ENCODE data around the gene UBE2J2. TPM values are rescaled to one million over a fixed set of nuclear protein-coding genes. Genes with fewer than 3 reads are reported as not detected.

The UBE2J2 gene
- polyA plus RNA-seq, 1 donor = 39.1 TPM

DNA sequence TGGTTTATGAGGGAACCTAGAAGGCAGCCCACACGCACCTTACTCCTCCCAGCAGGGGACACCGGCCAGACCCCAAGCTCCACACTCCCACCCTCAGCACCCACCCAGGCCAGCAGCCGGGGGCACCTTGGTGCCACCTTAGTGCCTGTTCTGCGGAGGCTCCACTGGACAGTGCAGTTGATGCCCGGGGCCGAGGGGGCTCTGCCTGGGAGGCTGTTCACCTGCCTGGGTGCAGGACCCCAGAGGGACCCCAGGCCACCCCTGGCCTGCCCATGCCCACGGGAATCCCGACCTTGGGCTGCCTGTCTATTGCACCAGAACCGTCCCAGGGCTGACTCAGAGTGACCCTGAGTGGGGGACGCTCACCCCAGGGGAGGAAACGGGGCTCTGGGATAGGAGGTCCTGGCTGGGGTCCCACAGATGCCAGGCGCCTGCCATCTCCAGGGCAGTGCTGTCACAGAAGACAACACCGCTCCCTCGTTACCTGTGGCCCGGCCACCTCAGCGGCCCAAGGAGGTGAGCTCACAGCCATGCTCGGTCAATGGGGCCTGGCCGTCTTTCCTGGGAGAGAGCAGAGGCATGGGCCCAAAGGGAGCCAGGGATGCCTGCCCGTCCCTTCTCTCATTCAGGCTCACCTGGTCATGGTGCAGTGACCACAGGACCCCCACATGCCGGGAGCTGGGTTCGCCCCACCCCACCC, 7.3 kb upstream of the UBE2J2 start:
- DNase-seq = no peak

DNA sequence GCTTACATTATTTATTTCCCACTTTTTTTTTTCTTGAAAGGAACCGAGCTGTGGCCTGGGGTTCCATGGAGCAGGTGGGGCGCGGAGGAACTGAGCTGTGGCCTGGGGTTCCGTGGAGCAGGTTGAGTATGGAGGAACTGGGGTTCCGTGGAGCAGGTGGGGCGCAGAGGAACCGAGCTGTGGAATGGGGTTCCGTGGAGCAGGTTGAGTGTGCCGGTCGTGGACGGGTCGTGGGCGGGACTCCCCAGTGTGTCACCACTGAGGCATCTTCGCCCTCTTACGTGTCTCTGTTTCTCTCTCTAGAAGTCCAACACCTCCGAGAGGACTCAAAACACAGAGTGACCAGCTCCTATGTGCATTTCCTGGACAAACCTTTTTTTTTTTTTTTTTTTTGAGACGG, 5.4 kb upstream of the UBE2J2 start:
- DNase-seq = no peak

DNA sequence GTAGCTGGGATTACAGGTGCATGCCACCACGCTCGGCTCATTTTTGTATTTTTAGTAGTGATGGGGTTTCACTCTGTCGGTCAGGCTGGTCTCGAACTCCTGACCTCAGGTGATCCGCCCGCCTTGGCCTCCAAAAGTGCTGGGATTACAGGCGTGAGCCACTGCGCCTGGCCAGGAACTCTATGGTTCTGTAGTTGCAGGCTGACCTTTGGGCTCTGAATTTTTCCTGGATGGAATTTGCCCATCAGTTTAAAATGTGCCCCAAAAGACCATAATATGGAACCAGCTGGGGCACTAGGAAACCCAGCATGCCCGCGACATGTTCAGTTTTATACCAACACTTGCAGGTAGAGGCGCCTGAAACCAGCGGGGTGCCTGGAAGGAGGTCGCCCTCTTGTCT, 5.0 kb upstream of the UBE2J2 start:
- no peak for DNase-seq

DNA sequence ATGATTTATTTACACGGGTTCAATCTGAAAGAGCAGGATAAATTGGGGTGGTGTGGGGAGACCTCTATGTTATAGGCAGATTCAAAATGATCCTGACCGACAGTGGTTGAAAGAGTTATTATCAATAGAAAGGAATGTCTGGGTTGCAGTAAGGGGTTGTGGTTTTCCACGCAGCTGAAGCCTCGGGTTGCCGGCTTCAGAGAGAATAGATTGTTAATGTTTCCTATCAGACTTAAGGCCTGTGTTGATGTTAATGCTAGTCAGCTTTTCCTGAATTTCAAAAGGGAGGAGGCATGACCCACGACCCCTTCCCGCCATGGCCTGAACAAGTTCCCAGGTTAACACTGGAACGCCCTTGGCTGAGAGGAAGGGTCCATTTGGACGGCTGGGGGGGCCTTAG, 2.2 kb upstream of the UBE2J2 start:
- DNase-seq = no peak

DNA sequence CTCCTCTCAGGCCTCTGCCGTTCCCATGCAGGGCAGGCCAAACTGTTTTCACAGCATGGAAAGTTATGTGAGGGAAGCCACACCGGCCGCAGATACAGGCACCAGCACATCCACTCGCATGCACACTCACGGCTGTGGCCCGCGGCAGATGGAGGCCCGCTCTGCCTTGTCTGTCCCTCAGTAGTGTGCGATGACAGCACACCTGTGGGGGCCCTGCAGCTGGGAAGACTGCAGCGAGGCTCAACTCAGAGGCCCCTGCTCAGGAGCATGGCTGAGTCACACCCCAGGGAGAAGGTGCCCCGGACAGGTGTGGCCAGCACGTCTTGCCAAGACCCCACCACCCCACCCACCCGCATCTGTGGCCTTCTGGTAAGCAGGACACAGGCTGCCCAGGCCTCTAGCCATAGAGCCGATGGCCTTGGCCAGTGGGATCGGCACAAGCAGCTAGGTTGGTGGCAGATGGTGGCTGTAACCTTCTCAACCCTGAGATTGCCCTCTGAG, 1.3 kb upstream of the UBE2J2 start:
- no peak for DNase-seq

DNA sequence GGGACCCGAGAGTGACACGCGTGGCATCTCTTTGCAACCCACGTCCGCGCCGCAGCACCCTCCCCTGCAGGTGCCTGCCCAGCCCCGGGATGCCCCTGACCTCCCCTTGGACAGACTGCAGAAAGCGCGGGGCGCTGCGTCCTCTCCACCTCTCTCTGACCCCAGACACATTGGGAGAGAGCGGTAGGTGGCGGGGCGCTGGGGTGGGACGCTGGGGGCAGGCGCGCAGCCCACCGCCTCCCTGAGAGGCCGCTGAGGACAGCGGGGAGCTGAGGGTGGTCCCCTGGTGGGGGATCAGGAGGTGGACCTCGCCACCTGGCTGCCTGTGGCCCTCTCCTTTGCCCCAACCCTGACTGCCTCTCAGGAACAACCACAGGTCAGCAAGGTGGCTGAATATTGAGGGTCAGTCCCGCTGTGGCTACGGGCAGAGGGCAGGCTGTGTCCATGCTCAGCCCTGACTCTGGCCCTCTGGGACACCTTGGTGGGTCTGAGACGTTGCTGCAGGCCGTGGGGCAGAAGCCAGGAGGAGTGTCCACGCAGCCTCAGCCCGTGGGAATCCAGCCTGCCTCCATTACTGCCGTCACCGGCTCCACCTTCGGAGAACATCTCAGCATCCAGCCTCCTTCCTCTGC, 761 bp upstream of the UBE2J2 start:
- DNase-seq = no peak

DNA sequence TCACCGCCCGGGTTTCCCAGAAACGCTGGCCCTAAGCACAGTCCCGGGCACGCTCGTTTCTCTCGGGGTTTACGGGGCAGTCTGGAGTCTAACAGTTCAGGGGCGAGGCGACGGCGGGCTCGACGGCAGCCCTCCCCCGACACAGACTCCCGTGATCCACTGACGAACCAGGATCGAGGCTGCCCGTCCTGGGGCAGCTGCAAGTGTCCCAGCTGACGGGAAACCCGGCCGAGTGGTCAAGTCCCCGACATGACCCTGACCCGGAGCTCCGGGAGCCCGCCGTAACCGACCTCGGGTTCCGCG, 494 bp downstream of the UBE2J2 start:
- no peak for DNase-seq

DNA sequence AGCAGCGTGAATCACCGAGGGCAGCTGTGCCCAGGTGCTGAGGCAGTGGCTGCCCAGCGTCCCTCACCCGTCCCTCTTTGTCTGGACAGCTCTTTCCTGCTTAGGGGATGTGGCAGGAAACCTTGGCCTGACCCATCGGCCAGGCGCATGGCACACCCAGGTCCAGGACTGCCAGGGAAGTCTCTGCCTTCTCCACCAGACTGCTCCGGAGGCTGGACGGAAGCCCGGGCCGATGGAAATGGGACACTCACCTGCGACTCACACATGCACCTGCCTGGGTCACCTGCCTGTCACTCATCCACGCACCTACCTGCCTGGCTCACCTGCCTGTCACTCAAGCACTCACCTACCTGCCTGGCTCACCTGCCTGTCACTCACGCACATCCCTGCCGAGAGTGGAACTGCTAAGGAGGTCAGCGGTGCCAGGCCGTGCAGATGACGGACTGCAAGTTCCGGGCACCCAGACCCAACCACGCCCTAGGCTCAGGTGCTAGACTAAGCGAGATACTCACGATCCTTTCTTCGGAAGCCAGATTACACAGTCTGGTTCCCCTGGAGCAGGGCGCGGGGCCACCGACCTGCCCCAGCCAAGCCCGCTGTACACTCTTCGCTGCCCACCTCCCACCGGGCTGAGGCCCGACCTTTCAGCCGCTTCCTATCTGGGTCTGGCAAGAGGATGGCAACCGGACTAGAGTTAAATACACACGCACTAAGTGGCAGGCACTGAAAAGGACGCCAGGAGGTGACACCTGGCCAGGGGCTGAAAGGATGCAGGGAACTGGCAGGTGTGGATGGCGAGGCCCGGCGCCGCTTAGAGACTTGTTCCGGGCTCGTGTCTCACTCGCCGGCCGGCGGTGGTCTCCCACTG, 1.1 kb downstream of the UBE2J2 start:
- no peak for DNase-seq

DNA sequence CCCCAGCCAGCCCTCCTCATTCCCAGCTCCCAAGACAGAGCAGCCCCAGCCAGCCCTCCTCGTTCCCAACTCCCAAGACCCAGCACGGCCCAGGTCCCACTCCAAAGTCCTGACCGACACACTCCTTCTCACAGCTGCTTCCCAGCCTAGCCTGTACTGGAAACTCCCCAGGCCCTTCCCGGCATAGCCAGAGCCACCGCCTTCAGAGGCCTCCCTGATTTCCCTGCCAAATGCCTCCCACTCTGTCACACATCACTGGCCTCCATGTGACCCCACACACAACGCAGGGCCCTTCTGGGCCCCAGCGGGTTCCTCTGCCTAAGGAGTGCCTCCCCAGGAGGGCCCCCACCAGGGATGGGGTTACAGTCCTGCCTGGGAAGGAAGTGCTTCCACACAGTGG, 2.8 kb downstream of the UBE2J2 start:
- no peak for DNase-seq

DNA sequence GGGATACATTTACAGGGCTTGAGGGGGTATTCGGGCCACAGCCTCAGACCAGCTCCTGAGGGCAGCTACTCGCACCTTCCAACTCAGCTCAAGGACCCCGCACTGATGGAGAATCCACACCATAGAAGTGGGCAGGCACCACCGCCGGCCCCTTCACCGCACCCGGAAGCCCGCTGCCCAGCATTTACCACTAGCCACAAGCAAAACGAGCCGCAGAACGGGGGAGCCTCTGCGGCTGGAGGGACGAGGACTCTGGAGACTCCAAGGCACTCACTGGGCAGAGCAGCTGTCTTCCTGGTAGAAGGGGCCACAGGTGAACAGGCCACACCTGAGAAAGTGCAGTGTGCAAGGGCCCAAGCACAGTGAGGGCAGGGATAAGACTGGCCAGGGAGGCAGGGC, 5.4 kb downstream of the UBE2J2 start:
- no peak for DNase-seq

DNA sequence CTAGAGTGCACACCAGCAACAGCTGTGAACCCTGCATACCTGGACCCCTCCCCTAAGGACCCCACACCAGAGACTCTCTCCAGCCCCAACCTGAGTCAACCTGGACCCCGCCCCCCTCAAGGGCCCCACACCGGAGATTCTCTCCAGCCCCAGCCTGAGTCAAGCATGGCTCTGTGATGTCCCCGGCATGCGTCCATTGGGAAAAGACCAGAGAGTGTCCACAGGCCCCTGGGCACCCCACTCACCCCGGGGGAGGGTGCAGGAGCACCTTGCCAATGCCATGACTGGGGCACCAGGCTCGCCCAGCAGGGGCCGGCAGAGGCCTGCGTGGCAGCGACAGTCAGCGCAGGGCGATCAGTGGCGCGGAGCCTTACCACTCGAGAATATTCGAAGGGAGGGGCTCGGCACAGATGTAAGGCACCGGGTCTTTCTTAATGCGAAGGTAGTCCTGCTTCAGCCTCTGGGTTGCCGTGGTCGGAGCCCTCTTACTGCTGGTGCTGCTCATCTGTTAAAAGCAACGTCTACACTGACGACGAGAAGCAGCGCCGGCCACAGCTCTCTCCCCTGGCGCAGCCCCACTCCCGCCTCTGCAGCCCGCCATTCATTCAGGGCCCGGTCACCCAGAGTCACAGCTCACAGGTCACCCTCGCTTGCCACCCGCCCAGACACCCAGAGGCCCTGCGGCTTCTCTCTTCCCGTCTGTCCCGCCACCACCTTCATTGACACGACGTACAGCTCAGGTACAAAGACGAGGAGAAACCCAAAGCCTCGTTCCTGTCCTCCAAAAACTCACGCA, 6.0 kb downstream of the UBE2J2 start:
- no peak for DNase-seq

DNA sequence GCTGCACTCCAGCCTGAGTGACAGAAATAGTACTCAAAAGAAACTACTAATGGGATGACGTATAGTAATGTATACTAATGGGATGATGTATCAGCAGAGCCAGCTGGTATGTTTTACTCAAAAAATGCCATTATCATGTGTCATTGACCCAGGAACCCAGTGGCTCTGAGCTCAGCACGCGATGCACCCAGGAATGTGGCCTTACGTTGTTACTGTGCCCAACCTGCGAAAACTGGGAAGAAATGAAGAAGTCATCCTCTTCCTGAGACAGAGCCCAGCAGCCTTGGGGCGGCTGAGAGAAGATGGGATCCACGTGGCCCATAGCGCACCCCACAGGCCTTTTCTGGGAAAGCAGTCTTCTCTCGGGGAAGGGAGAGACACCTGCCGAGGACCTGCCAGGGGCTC, 8.8 kb downstream of the UBE2J2 start:
- DNase-seq = no peak

DNA sequence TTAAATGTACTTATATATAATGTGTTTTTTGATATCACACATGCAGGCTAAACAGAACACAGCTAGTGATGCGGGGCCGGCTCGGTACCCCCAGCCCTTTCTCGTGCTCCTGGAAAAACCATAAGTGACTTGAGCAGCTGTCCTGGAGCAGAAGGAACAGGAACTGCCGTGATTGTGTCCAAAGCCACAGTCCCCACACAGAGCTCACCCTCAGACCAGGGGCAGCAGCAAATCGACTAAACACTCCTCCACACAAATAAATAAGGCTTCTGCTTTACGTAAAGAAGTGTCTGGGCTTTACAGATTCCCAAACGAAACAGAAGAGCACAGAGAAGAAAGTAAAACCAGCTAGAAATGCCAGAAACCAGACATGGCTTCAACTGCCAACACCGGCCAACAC, 9.6 kb downstream of the UBE2J2 start:
- DNase-seq = no peak

DNA sequence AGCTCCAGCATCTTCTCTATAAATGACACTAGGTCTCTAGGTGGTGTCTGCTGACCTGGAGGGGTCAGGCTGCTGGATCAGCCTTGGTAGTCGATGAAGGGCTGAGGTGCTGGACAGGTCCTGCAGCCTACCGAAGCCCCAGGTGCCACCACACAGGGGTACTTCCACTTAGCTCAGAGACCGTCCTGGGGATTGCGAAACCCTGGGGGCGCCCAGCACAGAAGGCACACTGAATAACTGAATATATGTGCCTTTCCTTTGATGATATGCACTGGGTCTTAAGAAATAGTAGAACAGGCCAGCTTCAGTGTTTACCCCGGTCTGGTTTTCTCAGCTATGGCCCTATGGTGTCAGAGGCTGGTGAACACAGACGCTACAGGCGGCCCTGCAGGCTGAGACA, 10.9 kb downstream of the UBE2J2 start:
- no peak for DNase-seq

DNA sequence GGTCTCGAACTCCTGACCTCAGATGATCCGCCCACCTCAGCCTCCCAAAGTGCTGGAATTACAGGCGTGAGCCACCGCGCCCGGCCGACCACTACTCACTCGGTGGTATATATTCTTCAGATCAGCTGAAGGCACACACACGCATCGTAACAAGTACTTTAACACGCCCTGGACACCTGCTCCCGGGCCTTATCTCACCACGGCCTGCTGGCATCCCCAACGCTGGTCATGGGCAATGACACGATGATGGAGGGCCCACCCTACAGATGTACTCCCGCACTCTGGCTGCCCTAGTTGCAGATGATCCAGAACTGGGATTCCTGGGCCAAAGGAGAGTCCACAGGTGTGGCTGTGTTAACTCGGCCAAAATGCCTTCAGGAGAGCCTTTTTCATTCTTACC, 11.6 kb downstream of the UBE2J2 start:
- no peak for DNase-seq

DNA sequence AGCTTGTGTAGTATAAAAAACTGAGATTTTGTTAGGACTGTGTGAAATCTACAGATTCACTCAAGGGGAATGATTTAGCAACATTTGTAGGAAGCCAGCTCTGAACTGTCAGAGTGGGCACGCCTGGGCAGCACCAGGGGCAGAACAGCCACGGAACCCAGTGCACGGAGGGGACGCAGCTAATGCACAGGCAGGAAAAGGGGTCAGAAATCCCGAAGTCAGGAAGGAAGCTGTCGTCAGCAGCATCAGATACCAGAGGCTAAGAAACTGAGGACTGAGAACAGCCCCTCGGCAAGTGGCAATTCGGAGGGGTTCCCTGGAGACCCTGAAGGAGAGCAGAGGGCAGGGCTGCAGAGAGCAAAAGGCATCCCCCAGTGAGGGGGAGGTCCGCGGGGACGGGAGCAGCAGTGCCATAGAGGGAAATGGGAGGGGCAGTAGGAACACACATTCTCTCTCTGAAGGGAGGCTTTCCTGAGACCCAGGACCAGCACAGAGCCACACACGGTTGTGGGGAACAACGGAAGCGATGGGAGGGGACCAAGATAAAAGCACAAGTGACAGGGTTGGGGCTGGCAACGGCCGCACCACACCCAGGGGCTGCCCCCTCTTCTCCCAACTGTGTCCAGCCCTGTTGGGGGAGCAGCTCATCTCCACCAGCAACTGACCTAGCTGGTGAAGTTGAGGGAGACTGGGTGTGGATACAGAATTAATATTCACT, 12.7 kb downstream of the UBE2J2 start:
- DNase-seq = no peak

DNA sequence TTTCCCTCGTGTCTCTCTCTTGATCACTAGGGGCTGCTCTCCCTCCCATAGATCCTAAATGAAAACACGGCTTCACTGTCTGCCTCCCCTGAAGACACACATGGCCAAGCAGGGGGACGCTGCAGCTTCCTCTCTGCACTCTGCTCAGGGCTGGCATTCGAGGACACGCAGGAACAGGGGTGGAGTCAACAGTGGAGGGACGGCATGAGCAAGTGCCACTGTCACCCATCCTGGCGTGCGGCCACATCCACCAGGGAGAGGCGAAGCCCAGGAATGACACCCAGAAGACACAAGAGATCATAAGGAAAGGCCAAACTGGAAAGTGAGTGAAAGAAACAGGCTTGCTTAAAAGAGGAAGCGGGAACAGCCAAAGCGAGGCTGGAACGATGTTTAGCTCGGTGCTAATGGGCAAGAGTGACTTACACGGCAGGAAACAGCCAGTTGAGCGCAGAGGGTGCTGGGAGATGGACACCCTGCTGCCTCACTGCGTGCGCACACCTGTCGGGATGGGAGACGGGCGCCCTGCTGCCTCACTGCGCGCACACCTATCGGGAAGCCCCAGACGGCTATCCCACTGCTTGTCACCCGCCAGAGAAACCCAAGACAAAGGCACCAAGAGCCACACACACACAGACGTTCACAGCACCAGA, 13.6 kb downstream of the UBE2J2 start:
- no peak for DNase-seq

DNA sequence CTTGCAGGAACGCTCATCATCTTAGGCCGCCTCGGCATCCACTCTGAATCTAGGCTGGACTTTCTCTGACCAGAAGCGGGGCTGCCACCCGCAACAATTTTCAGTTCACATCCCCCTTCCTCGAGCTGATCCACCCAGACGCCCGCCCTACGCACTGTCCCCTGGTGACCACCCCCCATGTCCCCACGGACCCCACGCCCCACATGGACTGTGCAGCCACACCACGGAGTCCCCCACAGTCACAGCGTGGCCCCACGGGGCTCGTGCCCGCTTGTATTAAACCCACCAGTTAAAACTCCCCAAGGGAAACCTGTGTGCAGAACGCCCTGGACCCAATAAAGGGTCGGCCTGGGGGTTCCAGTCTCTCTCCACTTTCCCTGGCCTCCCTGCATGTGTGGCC, 14.1 kb downstream of the UBE2J2 start:
- DNase-seq = no peak

DNA sequence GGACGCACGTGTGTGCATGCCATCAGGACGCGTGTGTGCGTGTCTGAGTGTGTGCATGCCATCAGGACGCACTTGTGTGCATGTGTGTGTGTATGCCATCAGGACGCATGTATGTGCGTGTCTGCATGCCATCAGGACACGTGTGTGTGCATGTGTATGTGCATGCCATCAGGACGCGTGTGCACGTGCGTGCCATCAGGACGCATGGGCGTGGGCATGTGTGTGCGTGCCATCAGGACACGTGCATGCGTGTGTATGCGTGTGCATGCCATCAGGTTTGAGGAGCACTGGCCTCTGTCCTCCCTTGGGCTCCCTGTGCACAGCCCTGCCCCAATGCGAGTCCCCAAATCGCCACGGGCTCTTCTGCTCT, 14.6 kb downstream of the UBE2J2 start:
- DNase-seq = no peak

DNA sequence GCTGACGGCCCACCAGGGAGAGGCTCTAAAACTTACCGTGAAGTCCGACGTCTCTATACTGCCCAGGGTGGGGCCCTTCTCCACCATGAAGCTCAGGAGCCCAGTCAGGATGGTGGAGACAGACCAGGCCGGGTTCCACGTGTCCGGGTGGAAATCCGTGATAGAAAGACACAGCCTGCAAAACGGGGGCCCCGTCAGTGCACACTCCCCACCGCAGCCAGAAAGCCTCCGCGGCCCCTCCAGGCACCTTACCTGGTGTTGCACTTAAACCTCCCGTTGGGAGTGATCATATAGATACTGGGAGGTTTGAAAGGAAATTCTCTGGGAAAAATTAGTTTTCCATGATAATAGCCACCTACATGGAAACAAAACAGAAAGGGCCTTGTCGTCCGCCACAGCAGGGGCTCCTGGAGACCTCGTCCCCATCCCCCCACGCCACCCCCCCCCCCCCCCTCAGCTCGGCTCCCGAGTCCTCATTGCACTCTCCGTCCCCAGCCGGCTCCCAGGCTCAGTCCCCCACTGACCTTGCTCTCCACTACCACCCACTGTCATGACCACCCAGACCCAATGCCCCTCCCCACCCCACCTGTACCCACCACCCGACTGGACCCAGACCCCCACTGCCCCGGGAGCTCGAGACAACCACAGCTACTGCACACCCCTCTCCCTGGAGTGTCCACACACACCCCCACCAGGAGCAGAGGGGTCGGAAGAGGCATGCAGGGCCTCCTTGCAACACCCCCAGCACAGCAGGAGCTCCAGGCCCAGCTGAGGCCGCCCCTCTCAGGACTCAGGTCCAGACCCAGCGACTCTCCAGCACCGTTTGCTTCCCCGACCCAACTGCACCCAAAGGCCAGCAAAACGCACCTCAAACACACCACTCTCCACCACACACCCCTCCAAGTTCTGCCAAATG, 16.4 kb downstream of the UBE2J2 start:
- DNase-seq = no peak

DNA sequence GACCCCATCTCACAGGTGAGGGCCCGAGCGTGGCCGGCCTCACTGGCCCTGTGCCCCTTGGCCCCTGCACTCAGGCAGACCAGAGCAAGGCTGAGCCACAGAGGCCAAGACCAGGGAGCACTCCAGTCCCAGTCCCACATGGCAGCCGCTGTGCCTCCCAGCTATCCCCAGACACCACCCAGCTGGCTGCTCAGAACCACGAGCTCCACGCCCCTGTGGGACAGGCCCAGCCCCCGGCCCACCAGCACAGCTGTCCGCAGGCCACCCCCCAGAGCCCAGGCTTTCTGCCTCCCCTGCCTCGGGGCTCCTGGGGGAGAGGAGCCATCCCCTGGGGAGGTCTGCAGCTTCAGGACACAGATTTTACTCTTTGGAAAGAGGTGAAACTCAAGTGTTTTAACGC, 18.0 kb downstream of the UBE2J2 start:
- no peak for DNase-seq

All from hindlimb muscle (tissue), 1 donor.